ENCODE measurements around the gene NUDT22.

Gene NUDT22

DNA sequence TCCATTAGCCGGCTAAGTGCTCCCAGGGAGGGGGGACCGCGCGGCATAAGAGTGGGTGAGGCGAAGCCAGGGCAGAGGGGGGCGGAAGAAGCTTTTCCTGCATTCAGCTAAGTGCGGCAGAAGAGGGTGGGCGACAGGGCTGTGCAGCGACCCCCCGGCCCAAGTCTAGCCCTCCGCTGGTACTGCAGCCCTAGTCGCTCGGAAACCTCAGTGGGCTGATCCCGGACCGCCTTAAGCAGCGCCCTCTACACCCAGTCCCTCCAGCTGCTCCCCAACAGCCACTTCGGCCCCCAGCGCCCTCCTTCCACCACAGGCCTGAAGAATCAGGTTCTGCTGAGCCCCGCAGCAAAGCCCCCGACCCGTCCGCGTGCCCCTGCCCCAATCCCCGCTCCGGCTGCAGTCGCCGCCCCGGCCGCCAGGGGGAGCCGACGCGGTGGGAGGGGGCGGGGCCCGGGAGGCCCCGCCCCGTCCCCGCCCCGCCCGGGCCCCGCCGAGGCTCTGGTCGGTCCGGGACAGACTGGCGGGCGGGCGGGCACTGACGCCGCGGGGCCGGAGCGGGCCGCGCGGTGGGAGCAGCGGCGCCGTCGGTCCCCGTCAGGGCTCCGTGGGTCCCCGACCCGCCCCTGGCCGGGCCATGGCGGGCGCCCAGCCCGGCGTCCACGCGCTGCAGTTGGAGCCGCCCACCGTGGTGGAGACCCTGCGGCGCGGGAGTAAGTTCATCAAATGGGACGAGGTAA is 25.1 kb downstream of the NUDT22 start, which contains the start of gene PLCB3:
TSS of gene PLCB3 (plus strand) at position 515 of the 737 bp plus-strand sequence. CDS start at position 635, 120 bp downstream.
- no peaks in the 10 kb centered on the region for H3K27me3 Mint-ChIP-seq
- peak within 1 kb of the TSS; percentile 86 for H3K4me3 Mint-ChIP-seq
- H3K36me3 Mint-ChIP-seq, result no peaks in the 10 kb centered on the region
- peak; percentile 73 for ATAC-seq
- H3K27ac Mint-ChIP-seq, result peak within 1 kb of the TSS; percentile 36
- no peaks in the 10 kb centered on the region for H3K9me3 Mint-ChIP-seq
- H3K4me1 Mint-ChIP-seq, result peaks cover 50% of the 10 kb centered on the region

DNA sequence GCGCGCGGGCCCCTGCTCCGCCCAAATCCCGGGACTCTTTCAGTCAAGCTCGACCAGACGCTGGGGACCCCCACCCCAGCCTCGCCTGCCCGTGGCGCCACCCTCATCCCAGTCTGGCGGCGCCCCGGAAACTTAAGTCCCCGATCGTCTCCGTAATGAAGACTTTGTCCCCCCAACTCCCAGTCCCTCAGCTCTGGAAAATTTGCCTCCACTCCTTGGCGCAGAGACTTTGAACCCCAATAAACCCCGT is 25.6 kb downstream of the NUDT22 start:
- H3K4me1 Mint-ChIP-seq, result peaks cover 50% of the 10 kb centered on the region
- H3K27ac Mint-ChIP-seq, result peak overlapping the region; percentile 36
- H3K4me3 Mint-ChIP-seq, result peak overlapping the region; percentile 86
- H3K9me3 Mint-ChIP-seq, result no peaks in the 10 kb centered on the region
- H3K27me3 Mint-ChIP-seq, result no peaks in the 10 kb centered on the region
- no peak for ATAC-seq
- H3K36me3 Mint-ChIP-seq, result no peaks in the 10 kb centered on the region

DNA sequence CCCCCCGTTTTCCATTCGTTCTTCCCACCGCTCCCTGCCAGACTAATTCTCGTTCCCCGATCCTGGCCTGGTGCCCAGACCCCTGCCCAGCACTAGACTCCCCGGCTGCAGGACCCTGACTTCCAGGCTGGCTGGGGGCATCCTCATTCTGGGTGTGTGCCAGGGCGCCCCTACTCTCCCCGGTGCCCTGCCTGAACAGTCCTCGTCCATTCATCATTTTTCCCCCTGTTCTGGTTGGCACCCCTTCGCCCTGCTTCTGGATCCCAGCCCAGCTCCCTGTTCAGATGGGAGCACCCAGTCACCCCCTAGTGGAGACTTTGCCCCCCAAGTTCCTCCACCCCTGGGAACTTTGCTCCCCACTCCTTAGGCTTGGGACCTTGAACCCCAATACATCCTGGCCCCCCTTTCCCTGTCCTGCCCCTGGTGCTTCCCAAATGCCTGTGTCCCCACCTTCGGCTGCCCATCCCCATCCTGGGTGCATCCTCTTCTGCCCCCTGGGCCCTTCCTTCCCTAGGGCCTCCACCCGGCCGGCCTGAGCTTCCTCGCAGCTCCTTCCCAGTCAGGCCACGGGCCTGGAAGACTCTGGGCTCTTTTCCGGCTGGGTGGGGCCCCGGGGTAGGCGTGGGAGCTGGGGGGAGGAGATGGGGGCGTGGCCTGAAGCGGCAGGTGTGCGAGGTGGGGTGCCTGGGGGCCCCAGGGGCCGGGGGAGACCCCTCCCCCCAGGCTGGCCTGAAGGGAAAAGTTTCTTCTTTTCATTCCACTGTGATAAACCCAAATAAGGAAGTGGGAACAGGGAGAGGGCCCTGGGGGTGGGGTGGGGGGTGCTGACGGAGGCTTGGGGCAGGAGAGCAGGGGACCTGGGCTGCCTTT is 26.2 kb downstream of the NUDT22 start:
- Mint-ChIP-seq H3K27ac (peak overlapping the region; percentile 36), H3K4me3 (peak overlapping the region; percentile 86), H3K36me3 (no peaks in the 10 kb centered on the region), H3K27me3 (no peaks in the 10 kb centered on the region), H3K4me1 (peaks cover 47% of the 10 kb centered on the region), H3K9me3 (no peaks in the 10 kb centered on the region)
- ATAC-seq, result no peak

DNA sequence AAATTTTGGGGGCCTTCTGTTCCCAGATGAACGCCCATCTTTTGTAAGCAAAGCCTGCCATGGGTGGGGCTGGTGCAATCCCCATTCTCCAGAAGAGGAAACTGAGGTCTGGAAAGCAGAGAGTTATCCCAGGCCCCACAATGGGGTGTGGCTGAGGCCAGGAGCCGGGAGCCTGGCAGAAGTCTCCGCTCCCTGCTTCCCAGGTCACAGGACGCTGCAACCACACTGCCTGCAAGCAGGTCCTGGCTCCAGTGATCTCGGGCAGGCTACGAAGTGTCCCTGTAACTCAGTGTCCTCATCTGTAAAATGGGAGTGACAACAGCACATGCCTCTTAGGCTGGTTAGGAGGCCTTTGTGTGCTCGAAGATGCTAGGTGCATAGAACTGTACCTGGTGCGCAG is 27.0 kb downstream of the NUDT22 start:
- ATAC-seq, result no peak
- Mint-ChIP-seq H3K4me1 (peaks cover 39% of the 10 kb centered on the region), H3K36me3 (peaks cover 4% of the 10 kb centered on the region), H3K27ac (no peak overlapping the region), H3K4me3 (no peak overlapping the region), H3K27me3 (no peaks in the 10 kb centered on the region), H3K9me3 (no peaks in the 10 kb centered on the region)

DNA sequence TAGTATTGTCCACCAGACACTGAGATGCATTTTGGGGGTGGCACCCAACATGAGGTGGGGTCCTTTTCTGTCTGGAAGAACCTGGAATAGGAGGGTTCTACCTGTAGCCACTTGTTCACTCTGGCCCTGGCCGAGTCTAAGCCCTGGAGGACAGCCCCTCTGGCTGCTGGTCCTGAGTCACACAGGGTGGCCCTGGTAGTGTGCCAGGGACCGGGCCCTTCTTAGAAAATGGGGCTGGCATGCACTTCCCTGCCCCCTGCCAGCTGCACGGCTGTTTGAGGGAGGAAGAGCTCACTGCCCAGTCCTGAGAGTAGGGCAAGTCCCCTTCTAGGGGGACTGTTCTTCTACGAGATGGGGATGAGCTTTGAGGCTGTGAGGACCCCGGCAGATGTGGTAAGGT is 27.4 kb downstream of the NUDT22 start:
- Mint-ChIP-seq H3K4me1 (peaks cover 37% of the 10 kb centered on the region), H3K27me3 (no peaks in the 10 kb centered on the region), H3K9me3 (no peaks in the 10 kb centered on the region), H3K36me3 (peaks cover 8% of the 10 kb centered on the region), H3K27ac (no peak overlapping the region), H3K4me3 (no peak overlapping the region)
- no peak for ATAC-seq

DNA sequence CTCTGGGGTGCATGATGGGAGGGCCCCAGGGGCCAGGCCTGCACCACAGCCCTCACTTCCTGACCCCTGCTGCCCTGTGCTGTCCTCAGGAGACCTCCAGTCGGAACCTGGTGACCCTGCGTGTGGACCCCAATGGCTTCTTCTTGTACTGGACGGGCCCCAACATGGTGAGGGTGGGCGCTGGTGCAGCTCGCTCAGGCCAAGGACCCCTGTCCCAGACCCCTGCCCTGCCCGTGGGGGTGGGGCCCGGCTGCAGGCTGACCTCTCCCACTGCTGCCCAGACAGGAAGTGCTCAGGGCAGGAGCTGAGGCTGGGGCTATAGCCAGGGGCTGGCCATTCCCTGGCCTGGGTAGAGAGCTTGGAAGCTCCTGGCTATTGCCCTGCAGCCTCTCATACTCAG is 28.3 kb downstream of the NUDT22 start:
- Mint-ChIP-seq H3K27me3 (no peaks in the 10 kb centered on the region), H3K4me3 (no peak overlapping the region), H3K4me1 (peaks cover 40% of the 10 kb centered on the region), H3K27ac (peak overlapping the region; percentile 9), H3K36me3 (peaks cover 11% of the 10 kb centered on the region), H3K9me3 (no peaks in the 10 kb centered on the region)
- no peak for ATAC-seq

DNA sequence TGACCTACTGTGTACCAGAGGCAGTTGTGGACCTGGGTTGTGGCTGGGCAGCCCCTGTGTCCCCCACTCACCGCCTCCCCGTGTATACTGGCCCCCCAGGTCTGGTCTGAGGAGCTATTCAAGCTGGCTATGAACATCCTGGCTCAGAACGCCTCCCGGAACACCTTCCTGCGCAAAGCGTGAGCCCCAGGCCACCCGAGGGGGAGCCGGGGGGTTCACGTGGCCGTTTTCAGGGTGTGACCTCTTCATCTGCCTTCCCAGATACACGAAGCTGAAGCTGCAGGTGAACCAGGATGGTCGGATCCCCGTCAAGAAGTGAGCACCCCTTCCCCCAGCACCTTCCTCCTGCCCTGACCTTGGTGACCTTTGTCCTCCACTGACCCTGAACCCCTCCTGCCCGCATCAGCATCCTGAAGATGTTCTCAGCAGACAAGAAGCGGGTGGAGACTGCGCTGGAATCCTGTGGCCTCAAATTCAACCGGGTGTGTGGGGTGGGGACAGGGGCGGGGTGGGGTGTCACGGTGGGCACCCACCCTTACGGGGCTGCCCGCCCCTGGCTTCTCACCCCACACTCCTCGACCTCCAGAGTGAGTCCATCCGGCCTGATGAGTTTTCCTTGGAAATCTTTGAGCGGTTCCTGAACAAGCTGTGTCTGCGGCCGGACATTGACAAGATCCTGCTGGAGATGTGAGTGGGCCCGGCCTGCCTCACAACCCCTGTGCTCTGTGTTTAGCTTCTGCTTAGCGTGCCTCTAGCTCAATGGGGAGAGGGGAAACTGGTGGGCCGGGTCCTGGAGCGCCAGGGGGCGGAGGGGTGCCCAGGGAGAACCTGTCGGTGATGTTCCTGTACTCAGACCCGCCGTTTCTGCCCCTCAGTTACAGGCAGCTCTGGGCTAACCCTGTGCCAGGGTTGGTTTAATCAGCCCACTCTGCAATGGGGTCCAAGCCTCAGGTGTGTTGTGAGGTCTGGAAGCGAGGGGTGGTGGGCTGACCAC is 29.4 kb downstream of the NUDT22 start:
- H3K36me3 Mint-ChIP-seq, result peaks cover 22% of the 10 kb centered on the region
- ATAC-seq, result no peak

DNA sequence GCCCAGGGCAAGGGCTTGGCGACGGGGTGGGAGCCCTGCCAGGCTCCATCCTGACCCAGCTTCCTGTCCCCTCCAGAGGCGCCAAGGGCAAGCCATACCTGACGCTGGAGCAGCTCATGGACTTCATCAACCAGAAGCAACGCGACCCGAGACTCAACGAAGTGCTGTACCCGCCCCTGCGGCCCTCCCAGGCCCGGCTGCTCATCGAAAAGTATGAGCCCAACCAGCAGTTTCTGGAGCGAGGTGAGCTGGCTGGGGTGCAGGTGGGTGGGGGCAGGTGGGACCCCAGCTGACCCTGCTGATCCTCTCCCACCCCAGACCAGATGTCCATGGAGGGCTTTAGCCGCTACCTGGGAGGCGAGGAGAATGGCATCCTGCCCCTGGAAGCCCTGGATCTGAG is 30.2 kb downstream of the NUDT22 start:
- H3K4me3 Mint-ChIP-seq, result no peak overlapping the region
- no peak overlapping the region for H3K27ac Mint-ChIP-seq
- no peaks in the 10 kb centered on the region for H3K27me3 Mint-ChIP-seq
- ATAC-seq, result no peak
- no peaks in the 10 kb centered on the region for H3K9me3 Mint-ChIP-seq
- peaks cover 38% of the 10 kb centered on the region for H3K4me1 Mint-ChIP-seq
- peaks cover 23% of the 10 kb centered on the region for H3K36me3 Mint-ChIP-seq

More for the DNA sequence above, 29.4 kb downstream of the NUDT22 start:
- no peak overlapping the region for H3K27ac Mint-ChIP-seq
- H3K4me1 Mint-ChIP-seq, result peaks cover 45% of the 10 kb centered on the region
- H3K9me3 Mint-ChIP-seq, result no peaks in the 10 kb centered on the region
- H3K4me3 Mint-ChIP-seq, result no peak overlapping the region
- no peaks in the 10 kb centered on the region for H3K27me3 Mint-ChIP-seq

DNA sequence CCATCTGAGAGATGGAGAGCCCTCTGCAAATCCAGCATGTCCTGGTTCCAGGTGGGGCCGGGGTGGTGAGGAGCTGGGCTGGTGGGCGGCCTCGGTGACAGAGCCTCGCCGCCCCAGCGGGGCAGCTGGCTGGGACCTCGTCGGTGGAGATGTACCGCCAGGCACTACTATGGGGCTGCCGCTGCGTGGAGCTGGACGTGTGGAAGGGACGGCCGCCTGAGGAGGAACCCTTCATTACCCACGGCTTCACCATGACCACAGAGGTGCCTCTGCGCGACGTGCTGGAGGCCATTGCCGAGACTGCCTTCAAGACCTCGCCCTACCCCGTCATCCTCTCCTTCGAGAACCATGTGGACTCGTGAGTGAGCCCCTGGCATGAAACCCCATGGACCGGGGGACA is 32.3 kb downstream of the NUDT22 start:
- no peaks in the 10 kb centered on the region for H3K27me3 Mint-ChIP-seq
- ATAC-seq, result no peak
- peaks cover 22% of the 10 kb centered on the region for H3K4me1 Mint-ChIP-seq
- no peak overlapping the region for H3K4me3 Mint-ChIP-seq
- peaks cover 39% of the 10 kb centered on the region for H3K36me3 Mint-ChIP-seq
- no peaks in the 10 kb centered on the region for H3K9me3 Mint-ChIP-seq
- H3K27ac Mint-ChIP-seq, result no peak overlapping the region

DNA sequence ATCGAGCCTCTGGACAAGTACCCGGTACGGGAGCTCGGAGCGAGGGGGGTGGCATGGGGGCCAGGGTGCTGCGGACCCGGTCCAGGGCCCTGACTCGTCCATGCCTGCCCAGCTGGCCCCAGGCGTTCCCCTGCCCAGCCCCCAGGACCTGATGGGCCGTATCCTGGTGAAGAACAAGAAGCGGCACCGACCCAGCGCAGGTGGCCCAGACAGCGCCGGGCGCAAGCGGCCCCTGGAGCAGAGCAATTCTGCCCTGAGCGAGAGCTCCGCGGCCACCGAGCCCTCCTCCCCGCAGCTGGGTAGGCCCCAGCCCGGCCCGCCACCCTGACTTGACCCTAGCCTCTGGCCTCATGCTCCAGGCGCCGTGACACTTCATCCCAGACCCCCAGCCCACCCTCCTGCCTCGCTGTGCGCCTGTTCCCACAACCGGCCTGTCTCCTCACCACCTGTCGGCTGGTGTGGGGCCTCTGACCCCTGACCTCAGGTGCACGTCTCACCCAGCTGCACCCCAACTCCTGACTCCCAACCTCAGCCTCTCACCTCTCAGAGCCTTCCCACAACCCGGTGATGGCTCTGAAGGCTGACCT is 33.0 kb downstream of the NUDT22 start:
- peak; percentile 4 for ATAC-seq
- H3K4me3 Mint-ChIP-seq, result no peak overlapping the region
- no peak overlapping the region for H3K27ac Mint-ChIP-seq
- peaks cover 39% of the 10 kb centered on the region for H3K36me3 Mint-ChIP-seq
- peaks cover 15% of the 10 kb centered on the region for H3K4me1 Mint-ChIP-seq
- H3K27me3 Mint-ChIP-seq, result no peaks in the 10 kb centered on the region
- H3K9me3 Mint-ChIP-seq, result no peaks in the 10 kb centered on the region

DNA sequence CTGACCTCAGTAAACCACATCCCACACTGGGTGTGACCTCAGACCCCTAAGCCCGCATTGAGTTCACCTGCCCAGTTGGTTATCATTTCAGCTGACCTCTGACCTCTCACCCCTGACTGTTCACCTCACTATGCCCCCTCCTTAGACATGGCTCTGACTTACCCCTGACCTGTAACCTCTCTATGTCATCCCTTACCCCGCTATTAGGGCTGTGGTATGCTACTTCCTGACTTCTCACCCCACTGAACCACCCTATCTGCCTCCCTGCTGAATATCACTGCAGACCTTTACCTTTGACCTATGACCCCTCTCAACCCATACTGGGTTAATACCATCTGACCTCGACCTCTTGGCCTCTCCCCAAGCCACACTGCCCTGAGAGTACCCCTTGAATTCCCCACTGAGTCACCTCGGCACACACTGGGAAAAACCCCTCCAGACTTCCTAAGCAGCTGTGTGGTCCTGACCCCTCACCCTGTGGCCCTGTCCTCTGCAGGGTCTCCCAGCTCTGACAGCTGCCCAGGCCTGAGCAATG is 33.5 kb downstream of the NUDT22 start:
- Mint-ChIP-seq H3K4me3 (no peak overlapping the region), H3K27me3 (no peaks in the 10 kb centered on the region), H3K27ac (peak overlapping the region; percentile 61), H3K9me3 (no peaks in the 10 kb centered on the region), H3K4me1 (peaks cover 15% of the 10 kb centered on the region), H3K36me3 (peaks cover 39% of the 10 kb centered on the region)
- peak; percentile 54 for ATAC-seq

DNA sequence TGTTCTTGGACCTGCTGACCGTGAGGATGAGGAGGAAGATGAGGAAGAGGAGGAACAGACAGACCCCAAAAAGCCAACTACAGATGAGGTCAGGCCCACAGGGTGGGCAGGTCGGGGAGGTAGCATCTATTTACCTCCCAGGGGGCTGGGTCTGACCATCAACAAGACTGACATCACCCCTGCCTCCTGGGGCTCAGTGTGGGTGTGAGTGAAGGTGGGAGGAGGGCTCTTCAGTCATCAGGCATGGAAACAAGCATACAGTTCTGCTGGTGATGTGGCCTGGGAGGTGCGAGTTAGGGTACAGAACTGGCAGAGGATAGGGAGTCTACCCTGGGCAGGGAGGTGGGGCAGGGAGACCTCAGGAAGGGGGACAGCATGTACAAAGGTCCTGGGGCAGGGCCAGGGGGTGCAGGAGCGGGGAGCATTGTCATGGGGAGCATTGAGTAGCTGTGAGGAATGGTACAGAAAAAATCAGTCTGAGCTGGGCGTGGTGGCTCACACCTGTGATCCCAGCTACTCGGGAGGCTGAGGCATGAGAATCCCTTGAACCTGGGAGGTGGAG is 34.2 kb downstream of the NUDT22 start:
- peak; percentile 49 for ATAC-seq
- no peaks in the 10 kb centered on the region for H3K27me3 Mint-ChIP-seq
- H3K36me3 Mint-ChIP-seq, result peaks cover 39% of the 10 kb centered on the region
- H3K27ac Mint-ChIP-seq, result peak overlapping the region; percentile 61
- H3K9me3 Mint-ChIP-seq, result no peaks in the 10 kb centered on the region
- H3K4me3 Mint-ChIP-seq, result no peak overlapping the region
- peaks cover 15% of the 10 kb centered on the region for H3K4me1 Mint-ChIP-seq

DNA sequence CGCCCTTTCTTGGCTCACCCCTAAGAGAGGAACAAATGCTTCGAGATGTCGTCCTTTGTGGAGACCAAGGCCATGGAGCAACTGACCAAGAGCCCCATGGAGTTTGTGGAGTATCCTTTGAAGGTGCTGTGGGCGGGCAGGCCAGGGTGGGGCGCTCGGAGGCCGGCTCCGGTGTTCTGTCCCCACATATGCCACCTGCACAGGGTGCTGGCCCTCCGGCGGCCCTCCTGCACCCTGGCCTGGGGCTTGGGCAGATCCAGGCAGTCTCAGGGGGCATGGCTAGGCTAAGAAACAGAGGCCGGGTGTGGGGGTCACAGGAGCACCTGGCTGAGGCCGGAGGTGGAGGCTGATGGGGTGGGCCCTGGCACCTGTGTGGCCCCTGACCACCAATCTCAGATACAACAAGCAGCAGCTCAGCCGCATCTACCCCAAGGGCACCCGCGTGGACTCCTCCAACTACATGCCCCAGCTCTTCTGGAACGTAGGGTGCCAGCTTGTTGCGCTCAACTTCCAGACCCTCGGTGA is 35.5 kb downstream of the NUDT22 start:
- ATAC-seq, result no peak
- Mint-ChIP-seq H3K4me3 (no peak overlapping the region), H3K4me1 (peaks cover 15% of the 10 kb centered on the region), H3K9me3 (no peaks in the 10 kb centered on the region), H3K27ac (no peak overlapping the region), H3K36me3 (peaks cover 39% of the 10 kb centered on the region), H3K27me3 (no peaks in the 10 kb centered on the region)

All from stimulated activated memory B cell treated with anti-CD40 and anti-IgM and Interleukin-4, amounts not matched to agents 10 μg/mL and 1 μg/mL and 100 μg/mL, for 72 hours (primary cell).